ENCODE results near the gene PRKCSH. TPM values are rescaled to one million over a fixed set of nuclear protein-coding genes. Genes with fewer than 3 reads are reported as not detected.

PRKCSH gene
- polyA plus RNA-seq, 5 donors, result 223 to 345 (median 265) TPM

DNA sequence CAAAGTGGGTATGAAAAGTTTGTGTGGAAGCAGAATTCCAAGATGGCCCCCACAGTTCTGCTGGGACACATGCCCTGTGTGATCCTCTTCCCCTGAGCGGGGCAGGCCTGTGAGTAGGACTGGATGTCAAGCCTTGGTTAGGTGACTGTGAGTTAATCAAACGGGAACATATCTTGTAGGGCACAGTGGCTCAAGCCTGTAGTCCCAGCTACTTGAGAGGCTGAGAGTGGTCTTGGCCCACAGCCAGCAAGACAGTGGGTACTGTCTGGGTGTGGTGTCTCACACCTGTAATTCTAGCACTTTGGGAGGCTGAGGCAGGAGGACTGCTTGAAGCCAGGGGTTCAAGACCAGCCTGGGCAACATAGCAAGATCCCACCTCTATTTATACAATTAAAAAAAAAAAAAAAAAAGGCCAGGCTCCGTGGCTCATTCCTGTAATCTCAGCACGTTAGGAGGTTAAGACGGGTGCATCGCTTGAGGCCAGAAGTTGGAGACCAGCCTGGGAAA lies 63.8 kb downstream of the PRKCSH start:
- DNase-seq, result no peak

DNA sequence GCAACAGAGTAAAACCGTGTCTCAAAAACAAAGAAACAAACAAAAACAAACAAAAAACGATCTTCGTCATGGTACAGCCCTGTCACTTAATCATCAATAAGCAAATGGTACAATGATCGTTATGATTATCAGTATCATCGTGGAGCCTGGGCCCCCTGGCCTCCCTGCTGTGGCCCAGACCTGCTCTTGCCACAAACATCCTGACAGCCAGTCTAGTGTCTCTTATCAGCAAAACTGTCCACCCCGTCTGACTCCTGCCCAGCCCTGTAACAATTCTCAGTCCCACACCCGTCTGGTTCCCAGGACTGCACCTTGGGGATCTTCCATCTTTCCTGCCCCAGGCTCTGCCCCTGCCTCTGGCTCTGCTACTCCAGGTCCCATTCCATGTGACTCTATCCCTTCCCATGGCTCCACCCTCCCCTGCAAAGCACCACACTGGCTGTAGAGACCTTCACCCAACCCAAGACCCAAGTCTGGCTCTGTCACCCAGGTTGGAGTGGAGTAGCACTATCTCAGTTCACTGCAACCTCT lies 64.5 kb downstream of the PRKCSH start:
- DNase-seq, result no peak

Other genes with a start within 250 kb of the PRKCSH start
- 100 to 1,000 TPM; 218 to 306 (median 249) TPM for gene KANK2, start 238.1 kb upstream of the PRKCSH start, polyA plus RNA-seq (ENCODE audit: insufficient read depth in 1 of 5, insufficient read length in 5 of 5, low replicate concordance in 1 of 5)
- gene ANGPTL8, start 196.0 kb upstream of the PRKCSH start, polyA plus RNA-seq (ENCODE audit: insufficient read depth in 1 of 5, insufficient read length in 5 of 5, low replicate concordance in 1 of 5), result 1 to 10 TPM in 2 of 5 donors, under 1 TPM in 3; 0.41 to 1.2 (median 0.81) TPM
- gene DOCK6, start 173.1 kb upstream of the PRKCSH start, polyA plus RNA-seq (ENCODE audit: insufficient read depth in 1 of 5, insufficient read length in 5 of 5, low replicate concordance in 1 of 5), result 10 to 100 TPM; 55.4 to 95.2 (median 77.7) TPM
- under 1 TPM in 1 of 5 donors, not detected in 4; 0.17 TPM for gene TSPAN16, start 139.5 kb upstream of the PRKCSH start, polyA plus RNA-seq (ENCODE audit: insufficient read depth in 1 of 5, insufficient read length in 5 of 5, low replicate concordance in 1 of 5)
- gene RAB3D, start 96.0 kb upstream of the PRKCSH start, polyA plus RNA-seq (ENCODE audit: insufficient read depth in 1 of 5, insufficient read length in 5 of 5, low replicate concordance in 1 of 5), result 10 to 100 TPM; 13.6 to 22.3 (median 16.6) TPM
- 10 to 100 TPM; 66.0 to 99.0 (median 79.6) TPM for gene TMEM205, start 89.4 kb upstream of the PRKCSH start, polyA plus RNA-seq (ENCODE audit: insufficient read depth in 1 of 5, insufficient read length in 5 of 5, low replicate concordance in 1 of 5)
- 10 to 100 TPM; 34.9 to 52.9 (median 45.6) TPM for gene CCDC159, start 89.1 kb upstream of the PRKCSH start, polyA plus RNA-seq (ENCODE audit: insufficient read depth in 1 of 5, insufficient read length in 5 of 5, low replicate concordance in 1 of 5)
- gene PLPPR2, start 80.2 kb upstream of the PRKCSH start, polyA plus RNA-seq (ENCODE audit: insufficient read depth in 1 of 5, insufficient read length in 5 of 5, low replicate concordance in 1 of 5), result 10 to 100 TPM; 16.2 to 32.3 (median 22.1) TPM
- 1 to 10 TPM; 2.0 to 3.5 (median 2.2) TPM for gene SWSAP1, start 61.0 kb upstream of the PRKCSH start, polyA plus RNA-seq (ENCODE audit: insufficient read depth in 1 of 5, insufficient read length in 5 of 5, low replicate concordance in 1 of 5)
- gene EPOR, start 51.3 kb upstream of the PRKCSH start, polyA plus RNA-seq (ENCODE audit: insufficient read depth in 1 of 5, insufficient read length in 5 of 5, low replicate concordance in 1 of 5), result 10 to 100 TPM; 22.1 to 32.5 (median 27.2) TPM
- gene RGL3, start 16.3 kb upstream of the PRKCSH start, polyA plus RNA-seq (ENCODE audit: insufficient read depth in 1 of 5, insufficient read length in 5 of 5, low replicate concordance in 1 of 5), result 10 to 100 TPM; 39.4 to 57.9 (median 50.5) TPM
- 1 to 10 TPM in 4 of 5 donors, under 1 TPM in 1; 0.59 to 2.5 (median 2.4) TPM for gene ODAD3, start 514 bp upstream of the PRKCSH start, polyA plus RNA-seq (ENCODE audit: insufficient read depth in 1 of 5, insufficient read length in 5 of 5, low replicate concordance in 1 of 5)
- gene ELAVL3, start 45.4 kb downstream of the PRKCSH start, polyA plus RNA-seq (ENCODE audit: insufficient read depth in 1 of 5, insufficient read length in 5 of 5, low replicate concordance in 1 of 5), result under 1 TPM in 4 of 5 donors, not detected in 1; 0.05 to 0.19 (median 0.11) TPM
- gene ZNF653, start 70.2 kb downstream of the PRKCSH start, polyA plus RNA-seq (ENCODE audit: insufficient read depth in 1 of 5, insufficient read length in 5 of 5, low replicate concordance in 1 of 5), result 1 to 10 TPM; 7.4 to 9.6 (median 8.5) TPM
- 10 to 100 TPM; 26.9 to 44.8 (median 32.0) TPM for gene ECSIT, start 93.5 kb downstream of the PRKCSH start, polyA plus RNA-seq (ENCODE audit: insufficient read depth in 1 of 5, insufficient read length in 5 of 5, low replicate concordance in 1 of 5)
- 10 to 100 TPM in 2 of 5 donors, 1 to 10 TPM in 3; 4.2 to 21.1 (median 9.8) TPM for gene CNN1, start 103.2 kb downstream of the PRKCSH start, polyA plus RNA-seq (ENCODE audit: insufficient read depth in 1 of 5, insufficient read length in 5 of 5, low replicate concordance in 1 of 5)
- 10 to 100 TPM; 38.5 to 60.3 (median 39.3) TPM for gene ELOF1, start 123.6 kb downstream of the PRKCSH start, polyA plus RNA-seq (ENCODE audit: insufficient read depth in 1 of 5, insufficient read length in 5 of 5, low replicate concordance in 1 of 5)
- gene ACP5, start 142.0 kb downstream of the PRKCSH start, polyA plus RNA-seq (ENCODE audit: insufficient read depth in 1 of 5, insufficient read length in 5 of 5, low replicate concordance in 1 of 5), result 1 to 10 TPM; 2.6 to 4.4 (median 3.5) TPM
- 10 to 100 TPM; 29.8 to 43.8 (median 37.0) TPM for gene ZNF627, start 161.8 kb downstream of the PRKCSH start, polyA plus RNA-seq (ENCODE audit: insufficient read depth in 1 of 5, insufficient read length in 5 of 5, low replicate concordance in 1 of 5)